HEK293 (cell line): ENCODE results near the gene EBI3.

Experiments used
- OSR2 ChIP-seq: fragments of 450-650 bp; formaldehyde crosslinking; IDR thresholded peaks from 2 replicates; pipeline ENCODE4 v1.5.1; 2016; ENCODE audit warnings: missing biosample characterization, missing genetic modification characterization
- YY2 ChIP-seq: fragments of 450-650 bp; formaldehyde crosslinking; IDR thresholded peaks from 2 replicates; pipeline ENCODE4 v1.5.1; 2016; ENCODE audit warnings: missing biosample characterization, missing genetic modification characterization
- ZNF2 ChIP-seq: fragments of 450-650 bp; formaldehyde crosslinking; IDR thresholded peaks from 2 replicates; pipeline ENCODE4 v1.5.1; 2016; ENCODE audit warnings: missing biosample characterization, missing genetic modification characterization
- ZNF548 ChIP-seq: fragments of 450-650 bp; formaldehyde crosslinking; IDR thresholded peaks from 2 replicates; pipeline ENCODE4 v1.5.1; 2016; ENCODE audit warnings: missing biosample characterization, missing genetic modification characterization
- ZNF558 ChIP-seq: fragments of 450-650 bp; formaldehyde crosslinking; IDR thresholded peaks from 2 replicates; pipeline ENCODE4 v1.5.1; 2016; ENCODE audit warnings: missing biosample characterization, missing genetic modification characterization
- ZNF571 ChIP-seq: fragments of 450-650 bp; formaldehyde crosslinking; IDR thresholded peaks from 2 replicates; pipeline ENCODE4 v1.5.0; 2017; ENCODE audit warnings: missing biosample characterization, missing genetic modification characterization
- ZNF777 ChIP-seq: fragments of 450-650 bp; formaldehyde crosslinking; IDR thresholded peaks from 2 replicates; pipeline ENCODE4 v1.5.1; 2017; ENCODE audit warnings: missing biosample characterization, missing genetic modification characterization, borderline replicate concordance
- TF ChIP-seq, protein P1 (sequence below): fragments of 450-650 bp; formaldehyde crosslinking; IDR thresholded peaks from 2 replicates; pipeline ENCODE4 v1.5.1; 2016; ENCODE audit warnings: missing biosample characterization, missing genetic modification characterization
- TF ChIP-seq, protein P2 (sequence below): fragments of 450-650 bp; formaldehyde crosslinking; IDR thresholded peaks from 2 replicates; pipeline ENCODE4 v1.5.1; 2016; ENCODE audit warnings: missing biosample characterization, missing genetic modification characterization
- TF ChIP-seq, protein P3 (sequence below): fragments of 450-650 bp; formaldehyde crosslinking; IDR thresholded peaks from 2 replicates; pipeline ENCODE4 v1.5.1; 2016; ENCODE audit warnings: missing biosample characterization, missing genetic modification characterization
- TF ChIP-seq, protein P4 (sequence below): sonication (generic); formaldehyde crosslinking; IDR thresholded peaks from 2 replicates; pipeline ENCODE4 v1.8.1; 2022; ENCODE audit warnings: mild to moderate bottlenecking, moderate library complexity, missing genetic modification reagents
- TF ChIP-seq, protein P5 (sequence below): fragments of 450-650 bp; formaldehyde crosslinking; optimal IDR thresholded peaks from 2 replicates; pipeline ENCODE3; 2016; ENCODE audit warnings: missing biosample characterization, mild to moderate bottlenecking, missing genetic modification characterization
- TF ChIP-seq, protein P6 (sequence below): fragments of 450-650 bp; formaldehyde crosslinking; conservative IDR thresholded peaks from 2 replicates; pipeline ENCODE4 v1.5.1; 2016; ENCODE audit warnings: low read depth, missing biosample characterization, missing genetic modification characterization

DNA sequence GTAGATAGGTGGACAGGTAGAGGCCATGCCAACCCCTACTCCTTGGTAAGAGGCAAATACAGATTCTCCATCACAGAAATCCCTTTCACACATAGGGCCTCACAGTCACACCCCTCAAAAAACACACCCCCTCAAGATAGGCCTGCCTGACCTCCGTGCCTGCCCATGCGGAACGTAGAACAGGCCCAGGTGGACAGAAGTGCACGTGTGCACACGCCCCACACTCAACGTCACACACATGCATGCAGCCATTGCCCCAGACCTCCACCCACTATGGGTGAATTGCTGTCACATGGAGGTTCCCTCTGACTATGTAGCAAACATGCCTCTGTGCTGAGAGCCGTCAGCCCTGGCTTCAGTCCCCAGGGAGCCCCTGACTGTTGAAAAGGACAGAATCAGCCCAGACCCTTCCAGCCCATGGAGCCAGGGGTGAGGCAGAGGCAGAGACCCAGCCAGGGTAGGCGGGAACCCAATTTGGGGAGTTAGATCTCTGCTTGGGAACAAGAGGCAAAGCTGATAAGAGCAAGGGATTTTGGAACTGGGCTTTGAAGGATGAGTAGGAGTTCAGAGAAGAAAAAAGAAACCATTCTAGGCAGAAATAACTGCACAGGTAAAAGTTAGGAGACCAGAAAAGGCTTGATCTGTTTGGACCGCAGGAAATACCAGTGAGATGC is 43.8 kb upstream of the EBI3 start:
- TF ChIP-seq, protein P1, sequence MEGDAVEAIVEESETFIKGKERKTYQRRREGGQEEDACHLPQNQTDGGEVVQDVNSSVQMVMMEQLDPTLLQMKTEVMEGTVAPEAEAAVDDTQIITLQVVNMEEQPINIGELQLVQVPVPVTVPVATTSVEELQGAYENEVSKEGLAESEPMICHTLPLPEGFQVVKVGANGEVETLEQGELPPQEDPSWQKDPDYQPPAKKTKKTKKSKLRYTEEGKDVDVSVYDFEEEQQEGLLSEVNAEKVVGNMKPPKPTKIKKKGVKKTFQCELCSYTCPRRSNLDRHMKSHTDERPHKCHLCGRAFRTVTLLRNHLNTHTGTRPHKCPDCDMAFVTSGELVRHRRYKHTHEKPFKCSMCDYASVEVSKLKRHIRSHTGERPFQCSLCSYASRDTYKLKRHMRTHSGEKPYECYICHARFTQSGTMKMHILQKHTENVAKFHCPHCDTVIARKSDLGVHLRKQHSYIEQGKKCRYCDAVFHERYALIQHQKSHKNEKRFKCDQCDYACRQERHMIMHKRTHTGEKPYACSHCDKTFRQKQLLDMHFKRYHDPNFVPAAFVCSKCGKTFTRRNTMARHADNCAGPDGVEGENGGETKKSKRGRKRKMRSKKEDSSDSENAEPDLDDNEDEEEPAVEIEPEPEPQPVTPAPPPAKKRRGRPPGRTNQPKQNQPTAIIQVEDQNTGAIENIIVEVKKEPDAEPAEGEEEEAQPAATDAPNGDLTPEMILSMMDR (tag by site-specific recombination), result no peak
- TF ChIP-seq ZNF777 (tag by site-specific recombination), result no peak
- TF ChIP-seq, protein P2, sequence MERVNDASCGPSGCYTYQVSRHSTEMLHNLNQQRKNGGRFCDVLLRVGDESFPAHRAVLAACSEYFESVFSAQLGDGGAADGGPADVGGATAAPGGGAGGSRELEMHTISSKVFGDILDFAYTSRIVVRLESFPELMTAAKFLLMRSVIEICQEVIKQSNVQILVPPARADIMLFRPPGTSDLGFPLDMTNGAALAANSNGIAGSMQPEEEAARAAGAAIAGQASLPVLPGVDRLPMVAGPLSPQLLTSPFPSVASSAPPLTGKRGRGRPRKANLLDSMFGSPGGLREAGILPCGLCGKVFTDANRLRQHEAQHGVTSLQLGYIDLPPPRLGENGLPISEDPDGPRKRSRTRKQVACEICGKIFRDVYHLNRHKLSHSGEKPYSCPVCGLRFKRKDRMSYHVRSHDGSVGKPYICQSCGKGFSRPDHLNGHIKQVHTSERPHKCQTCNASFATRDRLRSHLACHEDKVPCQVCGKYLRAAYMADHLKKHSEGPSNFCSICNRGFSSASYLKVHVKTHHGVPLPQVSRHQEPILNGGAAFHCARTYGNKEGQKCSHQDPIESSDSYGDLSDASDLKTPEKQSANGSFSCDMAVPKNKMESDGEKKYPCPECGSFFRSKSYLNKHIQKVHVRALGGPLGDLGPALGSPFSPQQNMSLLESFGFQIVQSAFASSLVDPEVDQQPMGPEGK, result no peak
- TF ChIP-seq, protein P3, sequence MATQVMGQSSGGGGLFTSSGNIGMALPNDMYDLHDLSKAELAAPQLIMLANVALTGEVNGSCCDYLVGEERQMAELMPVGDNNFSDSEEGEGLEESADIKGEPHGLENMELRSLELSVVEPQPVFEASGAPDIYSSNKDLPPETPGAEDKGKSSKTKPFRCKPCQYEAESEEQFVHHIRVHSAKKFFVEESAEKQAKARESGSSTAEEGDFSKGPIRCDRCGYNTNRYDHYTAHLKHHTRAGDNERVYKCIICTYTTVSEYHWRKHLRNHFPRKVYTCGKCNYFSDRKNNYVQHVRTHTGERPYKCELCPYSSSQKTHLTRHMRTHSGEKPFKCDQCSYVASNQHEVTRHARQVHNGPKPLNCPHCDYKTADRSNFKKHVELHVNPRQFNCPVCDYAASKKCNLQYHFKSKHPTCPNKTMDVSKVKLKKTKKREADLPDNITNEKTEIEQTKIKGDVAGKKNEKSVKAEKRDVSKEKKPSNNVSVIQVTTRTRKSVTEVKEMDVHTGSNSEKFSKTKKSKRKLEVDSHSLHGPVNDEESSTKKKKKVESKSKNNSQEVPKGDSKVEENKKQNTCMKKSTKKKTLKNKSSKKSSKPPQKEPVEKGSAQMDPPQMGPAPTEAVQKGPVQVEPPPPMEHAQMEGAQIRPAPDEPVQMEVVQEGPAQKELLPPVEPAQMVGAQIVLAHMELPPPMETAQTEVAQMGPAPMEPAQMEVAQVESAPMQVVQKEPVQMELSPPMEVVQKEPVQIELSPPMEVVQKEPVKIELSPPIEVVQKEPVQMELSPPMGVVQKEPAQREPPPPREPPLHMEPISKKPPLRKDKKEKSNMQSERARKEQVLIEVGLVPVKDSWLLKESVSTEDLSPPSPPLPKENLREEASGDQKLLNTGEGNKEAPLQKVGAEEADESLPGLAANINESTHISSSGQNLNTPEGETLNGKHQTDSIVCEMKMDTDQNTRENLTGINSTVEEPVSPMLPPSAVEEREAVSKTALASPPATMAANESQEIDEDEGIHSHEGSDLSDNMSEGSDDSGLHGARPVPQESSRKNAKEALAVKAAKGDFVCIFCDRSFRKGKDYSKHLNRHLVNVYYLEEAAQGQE (tag by site-specific recombination), result no peak
- no peak for TF ChIP-seq ZNF548 (tag by site-specific recombination)
- TF ChIP-seq, protein P4, sequence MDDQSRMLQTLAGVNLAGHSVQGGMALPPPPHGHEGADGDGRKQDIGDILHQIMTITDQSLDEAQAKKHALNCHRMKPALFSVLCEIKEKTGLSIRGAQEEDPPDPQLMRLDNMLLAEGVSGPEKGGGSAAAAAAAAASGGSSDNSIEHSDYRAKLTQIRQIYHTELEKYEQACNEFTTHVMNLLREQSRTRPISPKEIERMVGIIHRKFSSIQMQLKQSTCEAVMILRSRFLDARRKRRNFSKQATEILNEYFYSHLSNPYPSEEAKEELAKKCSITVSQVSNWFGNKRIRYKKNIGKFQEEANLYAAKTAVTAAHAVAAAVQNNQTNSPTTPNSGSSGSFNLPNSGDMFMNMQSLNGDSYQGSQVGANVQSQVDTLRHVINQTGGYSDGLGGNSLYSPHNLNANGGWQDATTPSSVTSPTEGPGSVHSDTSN (CRISPR knock-in tag), result no peak
- TF ChIP-seq, protein P5, sequence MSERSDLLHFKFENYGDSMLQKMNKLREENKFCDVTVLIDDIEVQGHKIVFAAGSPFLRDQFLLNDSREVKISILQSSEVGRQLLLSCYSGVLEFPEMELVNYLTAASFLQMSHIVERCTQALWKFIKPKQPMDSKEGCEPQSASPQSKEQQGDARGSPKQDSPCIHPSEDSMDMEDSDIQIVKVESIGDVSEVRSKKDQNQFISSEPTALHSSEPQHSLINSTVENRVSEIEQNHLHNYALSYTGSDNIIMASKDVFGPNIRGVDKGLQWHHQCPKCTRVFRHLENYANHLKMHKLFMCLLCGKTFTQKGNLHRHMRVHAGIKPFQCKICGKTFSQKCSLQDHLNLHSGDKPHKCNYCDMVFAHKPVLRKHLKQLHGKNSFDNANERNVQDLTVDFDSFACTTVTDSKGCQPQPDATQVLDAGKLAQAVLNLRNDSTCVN (tag by site-specific recombination), result no peak
- TF ChIP-seq ZNF558 (tag by site-specific recombination), result no peak
- no peak for TF ChIP-seq ZNF571 (tag by site-specific recombination)
- no peak for TF ChIP-seq ZNF2 (tag by site-specific recombination)
- no peak for TF ChIP-seq OSR2 (tag by site-specific recombination)
- no peak for TF ChIP-seq YY2 (tag by site-specific recombination)
- TF ChIP-seq, protein P6, sequence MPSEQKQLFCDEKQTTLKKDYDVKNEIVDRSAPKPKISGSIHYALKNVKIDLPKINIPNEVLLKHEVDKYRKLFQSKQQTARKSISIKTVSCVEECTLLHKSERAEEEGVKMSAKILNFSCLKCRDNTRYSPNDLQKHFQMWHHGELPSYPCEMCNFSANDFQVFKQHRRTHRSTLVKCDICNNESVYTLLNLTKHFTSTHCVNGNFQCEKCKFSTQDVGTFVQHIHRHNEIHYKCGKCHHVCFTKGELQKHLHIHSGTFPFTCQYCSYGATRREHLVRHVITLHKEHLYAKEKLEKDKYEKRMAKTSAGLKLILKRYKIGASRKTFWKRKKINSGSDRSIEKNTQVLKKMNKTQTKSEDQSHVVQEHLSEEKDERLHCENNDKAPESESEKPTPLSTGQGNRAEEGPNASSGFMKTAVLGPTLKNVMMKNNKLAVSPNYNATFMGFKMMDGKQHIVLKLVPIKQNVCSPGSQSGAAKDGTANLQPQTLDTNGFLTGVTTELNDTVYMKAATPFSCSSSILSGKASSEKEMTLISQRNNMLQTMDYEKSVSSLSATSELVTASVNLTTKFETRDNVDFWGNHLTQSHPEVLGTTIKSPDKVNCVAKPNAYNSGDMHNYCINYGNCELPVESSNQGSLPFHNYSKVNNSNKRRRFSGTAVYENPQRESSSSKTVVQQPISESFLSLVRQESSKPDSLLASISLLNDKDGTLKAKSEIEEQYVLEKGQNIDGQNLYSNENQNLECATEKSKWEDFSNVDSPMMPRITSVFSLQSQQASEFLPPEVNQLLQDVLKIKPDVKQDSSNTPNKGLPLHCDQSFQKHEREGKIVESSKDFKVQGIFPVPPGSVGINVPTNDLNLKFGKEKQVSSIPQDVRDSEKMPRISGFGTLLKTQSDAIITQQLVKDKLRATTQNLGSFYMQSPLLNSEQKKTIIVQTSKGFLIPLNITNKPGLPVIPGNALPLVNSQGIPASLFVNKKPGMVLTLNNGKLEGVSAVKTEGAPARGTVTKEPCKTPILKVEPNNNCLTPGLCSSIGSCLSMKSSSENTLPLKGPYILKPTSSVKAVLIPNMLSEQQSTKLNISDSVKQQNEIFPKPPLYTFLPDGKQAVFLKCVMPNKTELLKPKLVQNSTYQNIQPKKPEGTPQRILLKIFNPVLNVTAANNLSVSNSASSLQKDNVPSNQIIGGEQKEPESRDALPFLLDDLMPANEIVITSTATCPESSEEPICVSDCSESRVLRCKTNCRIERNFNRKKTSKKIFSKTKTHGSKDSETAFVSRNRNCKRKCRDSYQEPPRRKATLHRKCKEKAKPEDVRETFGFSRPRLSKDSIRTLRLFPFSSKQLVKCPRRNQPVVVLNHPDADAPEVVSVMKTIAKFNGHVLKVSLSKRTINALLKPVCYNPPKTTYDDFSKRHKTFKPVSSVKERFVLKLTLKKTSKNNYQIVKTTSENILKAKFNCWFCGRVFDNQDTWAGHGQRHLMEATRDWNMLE, result no peak
